ENCODE results near the gene DNAJC17. TPM values are rescaled to one million over a fixed set of nuclear protein-coding genes. Genes with fewer than 3 reads are reported as not detected.

Gene DNAJC17
- total RNA-seq, 1 experiment from 2014 or later: 36.1 TPM

GRCh38 chr15:40773902-40774301, 33.4 kb downstream of the DNAJC17 start:
- Histone ChIP-seq H4K20me1 (ENCODE audit: insufficient read depth) (no peaks in the 10 kb centered on the region), H3K9me3 (ENCODE audit: control insufficient read depth in 1 of 2, insufficient read depth in 1 of 2, low read depth in 1 of 2, low read length in 2 of 2) (no peaks in the 10 kb centered on the region), H2AFZ (ENCODE audit: low read depth, low read length, poor library complexity, severe bottlenecking) (no peak overlapping the region), H3K36me3 (ENCODE audit: control insufficient read depth in 1 of 2, insufficient read depth in 2 of 2, low read length in 2 of 2) (peaks cover 5 to 10% of the 10 kb centered on the region in 2 experiments; a peak in 3 of 4 replicates), H3K9me2 (ENCODE audit: insufficient read depth) (no peaks in the 10 kb centered on the region), H3K27me3 (ENCODE audit: insufficient read depth, low read length) (no peaks in the 10 kb centered on the region), H3K27ac (ENCODE audit: low read depth, low read length) (no peak overlapping the region), H3K9ac (ENCODE audit: low read length) (no peak overlapping the region), H3K4me3 (replicated peaks in 1 of 2; ENCODE audit: low read depth in 1 of 2, low read length in 2 of 2) (no peak overlapping the region), H3K4me2 (ENCODE audit: low read length) (no peak overlapping the region), H3K79me2 (ENCODE audit: insufficient read depth, low read length) (no peaks in the 10 kb centered on the region), H3K4me1 (ENCODE audit: control insufficient read depth in 1 of 2, insufficient read depth in 2 of 2, low read length in 2 of 2) (peaks cover 9 to 32% of the 10 kb centered on the region in 2 experiments)
- ChIA-PET POLR2A (no interaction called here), CTCF (no interaction called here), RAD21 (ENCODE audit: low non-redundant PET in 1 of 2, low total read pairs in 2 of 2, uncharacterized antibody in 2 of 2, unreplicated experiment in 2 of 2) (no interaction called here)
- BruUV-seq (replicated peaks): no TSS peak
- ATAC-seq (no peak), DNase-seq (ENCODE audit: low read depth, low spot score) (no peak)
- TF ChIP-seq ZFX (IDR thresholded peaks at IDR 0.05): no peak
- TF ChIP-seq SRF (IDR thresholded peaks at IDR 0.05; ENCODE audit: low read depth): no peak
- TF ChIP-seq CBX3 (IDR thresholded peaks at IDR 0.05; ENCODE audit: low read depth): no peak
- no peak for TF ChIP-seq RAD21 (IDR thresholded peaks at IDR 0.05; ENCODE audit: low read depth)
- TF ChIP-seq REST (IDR thresholded peaks at IDR 0.05; ENCODE audit: low read depth): no peak
- TF ChIP-seq MAX (IDR thresholded peaks at IDR 0.05): no peak
- no peak for TF ChIP-seq EGR1 (IDR thresholded peaks at IDR 0.05; ENCODE audit: low read depth)
- TF ChIP-seq SIN3A (IDR thresholded peaks at IDR 0.05; ENCODE audit: low read depth): no peak
- TF ChIP-seq TCF7L2 (IDR thresholded peaks at IDR 0.05; ENCODE audit: borderline replicate concordance, extremely low read depth, insufficient read depth, insufficient read length): no peak
- no peak for TF ChIP-seq POLR2AphosphoS5 (IDR thresholded peaks at IDR 0.05; ENCODE audit: low read depth, low read length)
- no peak for TF ChIP-seq ELF1 (IDR thresholded peaks at IDR 0.05; ENCODE audit: borderline replicate concordance, low read depth)
- no peak for TF ChIP-seq YY1 (IDR thresholded peaks at IDR 0.05; ENCODE audit: extremely low read depth, insufficient replicate concordance, low read depth, low read length)
- TF ChIP-seq ZNF274 (IDR thresholded peaks at IDR 0.05; ENCODE audit: low read depth, low read length): no peak
- no peak for TF ChIP-seq CEBPB (IDR thresholded peaks at IDR 0.05; ENCODE audit: low read depth)
- no peak for TF ChIP-seq ATF3 (IDR thresholded peaks at IDR 0.05)
- no peak for TF ChIP-seq FOSL1 (IDR thresholded peaks at IDR 0.05; ENCODE audit: low read depth)
- TF ChIP-seq JUND (IDR thresholded peaks at IDR 0.05): no peak
- TF ChIP-seq CTCF (IDR thresholded peaks at IDR 0.05 in 2 of 3, conservative IDR thresholded peaks at IDR 0.05 in 1 of 3; ENCODE audit: borderline replicate concordance in 1 of 3, insufficient read depth in 1 of 3, low read depth in 2 of 3, low read length in 2 of 3): no peak
- no peak for TF ChIP-seq SP1 (IDR thresholded peaks at IDR 0.05; ENCODE audit: low read depth)
- intact Hi-C loops (cut with micrococcal nuclease): no loop called here

Measured in HCT116 (cell line).